HG02938 (cell line): ENCODE data around the gene SNX24.
"Not testable (repeated sequence)": the region's sequence is repeated elsewhere in the genome, so short reads cannot be mapped to it uniquely, and the experiment has no call there.

ENCODE experiments used
- ATAC-seq: cut with Tn5 transposase; IDR thresholded peaks from one replicate; pipeline ENCODE4 v1.9.1; 2021; ENCODE audit warnings: mild to moderate bottlenecking, moderate library complexity; ENCODE audit not compliant: unreplicated experiment

Gene SNX24

DNA sequence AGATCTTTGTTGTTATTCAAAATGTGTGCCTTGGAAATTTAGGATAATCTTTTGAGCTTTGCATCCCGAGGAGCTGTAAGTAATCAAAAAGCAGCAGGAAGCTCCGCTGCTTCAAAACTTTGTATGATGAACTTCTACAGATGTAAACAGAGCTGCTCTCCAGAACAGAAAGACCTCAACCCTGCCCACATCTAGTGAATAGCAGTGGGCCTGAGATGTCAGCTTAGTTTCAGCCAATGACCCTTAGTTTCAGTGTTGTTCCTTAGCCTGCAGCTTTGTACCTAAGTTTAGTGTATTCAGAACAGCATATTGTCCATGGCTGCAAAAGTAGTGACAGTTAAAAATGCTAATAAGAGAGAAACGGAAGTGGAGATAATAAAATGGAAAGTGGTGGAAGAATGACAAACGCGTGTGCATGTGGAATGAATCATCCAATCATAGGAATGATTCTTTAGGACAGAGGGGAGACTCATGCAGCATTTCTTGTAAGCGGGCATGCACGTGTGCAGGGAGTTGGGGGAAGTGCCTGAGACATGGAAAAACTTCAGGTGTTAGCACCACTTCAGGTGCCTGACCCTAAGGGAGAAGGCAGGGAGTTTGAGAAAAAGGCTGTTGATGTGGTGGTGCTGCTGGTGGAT is 24.9 kb downstream of the SNX24 start:
- ATAC-seq: no peak

DNA sequence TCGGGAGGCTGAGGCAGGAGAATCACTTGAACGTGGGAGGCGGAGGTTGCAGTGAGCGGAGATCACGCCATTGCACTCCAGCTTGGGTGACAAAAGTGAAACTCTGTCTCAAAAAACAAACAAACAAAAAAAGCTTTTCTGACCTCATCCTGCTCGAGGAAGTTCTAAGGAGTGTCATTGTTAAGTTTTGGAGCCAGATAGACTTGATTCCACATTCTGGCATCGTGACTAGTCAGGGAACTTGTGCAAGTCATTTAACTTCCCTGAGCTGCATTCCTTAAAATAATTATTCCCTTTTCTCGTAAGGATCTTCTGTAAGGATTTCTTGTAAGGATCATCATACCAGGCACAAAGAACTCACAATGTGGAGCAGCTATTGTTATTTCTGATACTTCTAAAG is 26.2 kb downstream of the SNX24 start:
- ATAC-seq: no peak

DNA sequence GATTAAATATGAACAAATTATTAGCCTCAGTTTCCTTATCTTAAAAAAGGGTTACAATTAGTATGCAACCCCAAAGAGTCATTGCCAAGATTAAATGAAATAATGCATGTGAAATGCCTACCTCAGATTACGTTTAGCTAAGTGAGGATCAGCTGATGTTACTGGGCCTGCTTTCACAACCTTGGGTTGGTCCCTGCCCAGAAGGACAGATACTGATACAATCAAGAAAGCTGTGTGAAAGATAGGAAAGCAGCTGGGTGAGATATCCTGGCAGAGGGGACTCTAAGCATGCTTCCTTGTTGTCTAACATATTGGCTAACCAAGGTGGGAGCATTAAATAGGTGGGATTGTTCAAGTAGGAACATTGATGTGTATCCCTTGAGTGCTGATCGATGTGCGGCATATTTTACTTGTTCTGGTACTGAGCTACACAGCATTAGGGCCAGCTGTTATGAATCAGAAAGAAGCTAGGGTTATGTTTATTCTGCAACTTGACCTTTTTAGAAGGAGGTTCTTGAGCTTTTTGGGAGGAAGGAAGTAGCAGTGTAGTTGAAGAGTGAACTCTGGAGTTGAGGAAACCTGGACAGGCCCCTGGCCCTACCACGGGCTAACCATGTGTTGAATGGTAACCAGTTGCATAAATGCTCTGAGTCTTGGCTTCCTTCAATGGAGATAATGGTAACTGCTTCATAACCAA is 28.9 kb downstream of the SNX24 start:
- ATAC-seq: no peak

DNA sequence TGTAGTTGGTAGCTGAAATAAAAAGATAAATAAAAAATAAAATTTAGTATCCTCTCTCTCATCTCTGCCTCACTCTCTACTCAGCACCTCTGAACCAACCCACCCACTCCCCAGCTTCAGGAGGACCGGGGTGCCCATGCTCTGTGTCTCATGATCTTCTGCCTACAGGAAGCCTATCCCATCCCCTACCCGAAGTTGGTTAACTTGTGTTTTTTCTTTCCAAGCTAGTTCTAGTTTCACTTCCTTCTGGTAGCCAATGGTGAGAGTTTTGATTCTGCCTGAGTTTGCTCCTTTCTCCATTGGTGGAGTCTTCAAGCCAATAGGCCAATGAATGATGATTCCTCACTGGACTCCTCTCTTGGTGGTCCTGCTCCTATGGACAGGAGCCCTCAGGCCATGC is 32.1 kb downstream of the SNX24 start:
- ATAC-seq: peak; percentile 64

DNA sequence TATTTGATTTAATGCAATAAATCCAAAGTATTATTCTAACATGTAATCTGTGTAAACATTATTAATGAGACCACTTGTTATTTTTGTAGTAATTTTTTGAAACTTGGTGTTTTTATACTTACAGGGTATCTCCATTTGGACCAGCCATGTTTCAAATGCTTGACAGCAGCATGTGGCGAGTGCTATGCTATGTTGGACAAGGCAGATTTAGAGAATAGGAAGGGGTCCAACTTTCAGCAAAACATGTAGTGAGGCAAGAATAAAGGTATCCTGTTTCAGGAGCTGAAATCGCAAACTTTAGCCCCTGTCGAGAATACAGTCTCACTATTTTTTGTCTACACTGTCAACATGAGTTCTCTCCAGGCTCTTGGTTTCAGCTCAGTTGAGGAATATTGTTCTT is 33.7 kb downstream of the SNX24 start:
- ATAC-seq: no peak

DNA sequence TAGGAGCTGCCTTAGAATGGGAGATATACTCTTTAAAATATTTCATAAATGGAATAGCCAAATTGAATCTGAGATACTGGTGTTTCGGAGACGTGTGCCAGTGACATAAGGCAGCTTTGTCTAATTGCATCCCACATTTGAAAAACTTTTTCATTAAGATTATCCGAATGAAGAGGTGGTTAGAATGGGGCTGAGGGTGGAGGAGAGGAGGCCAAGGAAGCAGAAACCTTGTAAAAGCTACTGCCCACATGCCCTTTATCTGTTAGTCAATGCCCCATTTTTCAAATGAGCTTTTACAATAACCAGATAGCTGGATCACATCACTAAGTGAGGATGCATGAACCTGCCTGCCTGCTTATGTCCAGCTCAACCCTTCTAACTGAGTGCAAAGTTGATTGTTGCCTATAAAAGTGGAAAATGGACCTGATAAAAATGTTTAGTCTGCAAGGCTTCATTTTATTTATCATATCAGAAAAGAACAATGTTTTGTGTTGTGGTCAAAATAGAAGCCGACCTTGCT is 34.8 kb downstream of the SNX24 start:
- ATAC-seq: no peak

DNA sequence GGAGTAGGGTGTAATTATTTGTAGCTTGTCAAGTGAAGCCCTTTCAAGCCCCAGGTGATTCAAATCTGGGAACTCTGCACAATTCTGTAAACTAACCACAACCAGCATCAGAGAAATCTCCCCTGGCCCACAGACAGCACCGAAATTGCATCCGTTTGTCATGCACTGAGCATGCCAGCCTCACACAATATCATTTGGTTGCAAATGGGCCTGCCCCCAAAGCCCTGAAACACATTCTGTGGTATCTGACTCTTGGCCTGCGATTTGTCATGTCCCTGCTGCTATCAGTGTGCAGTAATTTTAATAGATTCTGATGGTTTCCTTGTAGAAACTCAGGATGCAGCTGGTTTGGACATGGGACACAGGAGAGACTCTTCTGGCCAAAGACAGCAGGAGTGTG is 35.3 kb downstream of the SNX24 start:
- peak; percentile 44 for ATAC-seq

DNA sequence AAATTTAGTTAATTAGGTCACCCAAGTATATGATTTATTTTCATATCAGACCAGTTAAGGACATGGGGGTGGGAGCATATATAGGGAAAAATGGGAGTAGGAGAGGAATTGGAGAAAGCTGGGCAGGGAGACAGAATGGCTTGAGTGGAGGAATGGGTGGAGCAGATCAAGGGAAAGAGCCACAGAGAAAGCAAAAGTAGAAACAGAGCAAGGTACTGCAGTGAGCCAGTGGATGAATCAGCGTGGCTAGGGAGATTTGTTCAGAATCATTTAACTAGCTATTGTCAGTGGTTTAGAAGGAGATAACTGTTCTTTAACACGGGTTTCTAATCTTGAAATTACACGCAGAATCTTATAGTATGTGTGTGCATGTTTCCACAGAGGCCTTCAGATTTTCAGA is 37.4 kb downstream of the SNX24 start:
- no peak for ATAC-seq

DNA sequence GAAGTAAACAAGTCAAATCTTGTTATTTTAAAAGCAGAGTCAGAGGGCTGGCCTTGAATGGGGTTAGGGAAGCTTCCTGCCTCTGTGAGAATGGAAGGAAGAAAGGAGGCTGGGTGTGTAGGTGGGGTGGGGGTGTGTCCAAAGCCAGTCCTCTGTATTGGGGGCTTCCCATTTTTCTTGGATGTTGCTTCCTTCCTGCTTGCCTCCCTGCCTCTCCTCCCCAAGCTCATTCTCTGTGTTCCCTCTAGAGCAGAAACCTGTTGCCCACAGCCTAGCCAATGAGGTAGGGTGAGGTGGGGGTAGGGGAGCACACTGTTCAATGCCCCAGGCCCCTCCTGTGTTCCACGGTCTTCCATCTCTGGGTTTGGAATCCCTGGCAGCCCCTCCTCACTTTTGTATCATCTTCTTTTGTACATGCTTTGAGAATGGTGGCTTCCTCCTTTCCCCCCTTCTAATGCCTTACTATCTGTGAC is 39.7 kb downstream of the SNX24 start:
- ATAC-seq: no peak

DNA sequence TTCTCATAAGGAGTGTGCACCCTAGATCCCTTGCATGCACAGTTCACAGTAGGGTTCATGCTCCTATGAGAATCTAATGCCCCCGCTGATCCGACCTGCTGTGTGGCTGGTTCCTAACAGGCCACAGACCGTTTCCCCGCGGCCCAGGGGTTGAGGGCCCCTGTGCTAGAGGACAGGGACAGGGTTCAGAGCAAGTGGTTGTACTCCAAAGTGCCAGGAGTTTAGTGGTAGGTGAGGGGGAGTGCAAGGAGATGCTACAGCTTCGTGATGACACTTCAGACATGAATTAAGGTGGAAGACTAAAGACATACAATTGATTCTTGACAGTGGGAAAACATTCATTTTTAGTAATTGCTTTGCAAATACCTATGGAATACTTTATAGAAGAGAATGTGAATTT is 40.5 kb downstream of the SNX24 start:
- ATAC-seq: no peak

DNA sequence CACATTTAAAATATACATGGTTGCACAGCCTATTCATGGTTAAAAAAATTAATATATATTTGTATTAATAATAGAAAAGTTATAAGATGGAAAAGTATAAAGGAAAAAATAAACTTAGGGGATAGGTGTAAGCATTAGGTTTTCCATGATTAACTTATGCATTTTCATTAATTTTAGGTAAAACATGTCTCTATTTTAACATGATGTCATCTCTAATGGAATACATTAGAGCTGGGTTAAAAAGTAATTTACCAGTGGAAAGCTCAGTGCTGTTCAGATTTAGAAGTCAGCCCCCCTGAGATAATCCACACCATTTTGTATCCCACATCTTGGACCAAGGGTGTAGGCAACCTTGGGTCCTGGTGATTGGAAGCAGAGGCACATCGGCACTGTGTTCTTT is 49.7 kb downstream of the SNX24 start:
- ATAC-seq: no peak

DNA sequence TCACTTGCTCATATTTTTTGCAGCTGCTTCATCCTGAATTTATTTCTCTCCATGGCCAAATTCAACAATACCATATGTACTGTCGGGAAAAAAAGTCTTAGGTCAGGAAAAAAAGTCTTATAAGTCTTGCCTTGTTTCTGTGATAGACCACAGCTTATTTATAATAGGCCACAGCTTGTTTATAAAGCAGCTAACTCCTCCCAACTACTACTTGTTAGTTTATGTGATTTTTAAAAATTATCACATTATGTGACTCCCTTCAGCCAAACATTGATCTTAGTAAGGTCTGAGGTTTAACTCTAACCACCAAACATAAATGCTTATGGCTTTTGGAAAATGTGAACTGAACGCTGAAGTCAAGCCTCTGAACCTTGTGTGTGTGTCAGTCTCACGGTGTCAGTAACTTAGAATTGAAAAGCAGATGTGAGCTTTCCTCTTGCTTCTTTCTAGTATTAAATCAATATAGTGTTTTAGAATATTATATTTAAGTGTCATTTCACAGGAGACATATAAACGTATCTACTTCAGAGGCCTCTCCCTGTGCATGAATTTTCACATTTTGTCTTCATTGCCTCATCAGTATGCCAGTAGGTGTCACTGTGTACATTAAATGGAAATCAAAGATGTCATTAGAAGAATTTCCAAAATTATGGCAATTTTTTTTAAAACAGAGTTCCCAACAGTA is 51.3 kb downstream of the SNX24 start:
- no peak for ATAC-seq

DNA sequence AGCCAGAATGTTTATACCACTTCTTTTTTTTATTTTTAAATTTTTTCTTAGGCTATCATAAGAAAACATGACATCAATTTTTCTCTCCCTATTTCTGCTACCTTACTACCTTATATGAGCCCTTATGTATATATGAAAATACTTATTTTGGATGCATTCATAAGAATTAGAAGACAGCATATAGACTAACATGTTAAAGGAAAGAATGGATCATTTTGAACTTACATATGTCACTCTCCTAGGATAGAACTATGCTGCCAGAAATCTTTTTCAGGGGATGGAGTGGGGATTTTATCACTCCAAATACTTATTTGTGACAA is 51.8 kb downstream of the SNX24 start:
- ATAC-seq: no peak

DNA sequence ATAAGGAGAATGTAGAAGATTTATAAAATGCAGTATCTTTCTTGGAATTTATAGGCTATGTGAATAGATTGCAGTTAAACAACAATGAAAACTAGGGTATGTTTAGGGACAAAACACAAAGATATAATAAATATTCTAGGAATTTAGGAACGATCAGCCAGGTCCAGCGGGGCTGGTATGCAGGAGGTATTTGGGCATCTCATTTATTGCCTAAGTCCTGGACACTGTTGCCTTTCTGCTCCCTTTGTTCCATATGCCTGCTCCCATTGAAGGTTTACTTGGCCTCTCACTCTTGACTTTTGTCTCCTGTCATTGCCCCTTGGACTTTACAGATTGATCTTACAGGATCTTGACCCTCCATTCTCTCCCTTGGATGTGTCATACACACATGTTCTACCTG is 55.9 kb downstream of the SNX24 start:
- no peak for ATAC-seq

DNA sequence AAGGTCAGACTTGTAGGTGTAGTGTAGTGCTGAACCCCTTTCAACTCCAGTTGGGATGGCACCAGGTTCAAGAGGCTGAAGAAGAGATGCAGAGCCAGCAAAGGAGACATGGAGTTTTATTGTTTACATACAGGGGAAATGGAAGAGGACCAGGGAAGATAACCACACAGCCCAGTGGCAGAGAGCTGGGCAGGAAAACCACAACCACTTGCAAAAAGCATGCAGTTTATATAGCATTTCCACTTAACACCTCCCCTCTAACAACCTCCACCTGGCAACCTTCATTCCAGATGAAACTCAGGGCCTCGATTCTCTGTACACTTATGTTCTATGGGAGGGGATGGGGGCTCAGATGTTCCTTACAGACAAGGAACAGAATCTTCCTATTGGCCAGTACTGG is 56.9 kb downstream of the SNX24 start:
- ATAC-seq: no peak

DNA sequence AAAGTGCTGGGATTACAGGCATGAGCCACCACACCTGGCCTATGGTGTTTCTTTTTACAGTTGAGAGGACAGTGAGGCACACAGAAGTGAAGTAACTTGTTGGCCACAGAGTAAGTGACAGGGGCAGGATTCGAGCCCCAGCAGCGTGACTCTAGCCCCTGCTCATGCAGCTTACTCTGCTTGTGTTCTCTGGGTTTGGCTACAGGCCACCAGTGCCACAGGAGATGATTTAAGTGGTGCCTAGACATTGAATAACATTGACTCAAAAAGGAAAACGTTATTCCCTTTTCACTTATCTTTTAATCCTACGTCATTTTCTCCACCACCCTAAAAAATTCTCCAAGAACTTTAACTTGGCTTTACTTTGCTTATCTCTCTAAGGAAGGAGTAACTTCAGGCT is 61.4 kb downstream of the SNX24 start:
- ATAC-seq: no peak

DNA sequence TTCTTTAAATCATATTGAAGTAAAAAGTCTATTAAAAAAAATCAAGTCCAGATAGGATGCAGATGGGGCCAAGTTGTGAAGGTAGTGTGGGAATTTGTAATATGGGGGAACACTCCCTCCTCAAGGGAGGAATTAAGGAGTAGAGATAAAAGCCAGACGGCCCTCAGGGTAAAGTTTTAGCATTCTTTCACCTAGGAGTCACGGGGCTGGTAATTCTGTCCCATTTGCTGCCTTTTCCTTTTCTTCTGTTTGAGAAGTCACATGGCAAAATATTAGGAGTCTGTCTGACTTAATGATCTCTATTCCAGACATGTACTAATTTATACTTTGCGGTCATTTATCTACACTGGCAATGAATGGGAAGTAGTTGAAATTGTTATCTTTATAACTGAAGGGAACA is 61.9 kb downstream of the SNX24 start:
- no peak for ATAC-seq

DNA sequence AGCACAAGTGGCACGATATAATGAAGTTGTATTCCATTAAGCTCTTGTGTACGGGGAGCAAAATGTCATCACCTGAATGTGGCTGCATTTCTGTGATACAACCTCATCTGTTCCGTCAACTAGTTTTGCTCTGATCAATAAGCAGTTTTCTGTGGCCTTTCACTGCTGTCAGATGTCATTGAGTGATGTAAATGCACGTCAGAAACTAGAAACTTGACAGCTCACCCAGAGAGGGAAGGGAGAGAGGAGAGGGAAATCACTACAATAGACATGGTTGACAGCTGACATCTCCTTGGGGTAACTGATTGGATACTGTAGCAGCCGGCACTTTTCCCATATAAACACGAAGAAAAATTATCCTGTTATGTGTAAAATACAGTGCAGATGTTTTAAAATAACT is 62.7 kb downstream of the SNX24 start:
- ATAC-seq: no peak

DNA sequence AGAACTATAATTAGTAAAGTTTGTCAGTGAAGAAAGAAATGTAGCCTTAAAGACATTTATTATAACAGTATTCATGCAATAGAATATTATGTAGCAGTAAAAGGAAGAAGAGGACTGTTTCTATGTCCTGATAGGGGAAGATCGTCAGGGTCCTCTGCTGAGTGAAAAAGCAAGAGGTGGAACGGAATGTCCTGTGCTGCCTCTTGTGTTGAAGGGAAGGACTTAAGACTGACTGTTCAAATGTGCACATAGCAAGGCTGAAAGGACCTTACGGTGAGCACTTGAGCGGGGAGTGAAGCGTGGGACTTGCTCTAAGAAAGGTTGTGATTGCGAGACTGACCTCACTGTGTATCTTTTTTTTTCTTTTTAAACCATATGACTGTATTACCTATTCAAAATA is 63.2 kb downstream of the SNX24 start:
- ATAC-seq: no peak

DNA sequence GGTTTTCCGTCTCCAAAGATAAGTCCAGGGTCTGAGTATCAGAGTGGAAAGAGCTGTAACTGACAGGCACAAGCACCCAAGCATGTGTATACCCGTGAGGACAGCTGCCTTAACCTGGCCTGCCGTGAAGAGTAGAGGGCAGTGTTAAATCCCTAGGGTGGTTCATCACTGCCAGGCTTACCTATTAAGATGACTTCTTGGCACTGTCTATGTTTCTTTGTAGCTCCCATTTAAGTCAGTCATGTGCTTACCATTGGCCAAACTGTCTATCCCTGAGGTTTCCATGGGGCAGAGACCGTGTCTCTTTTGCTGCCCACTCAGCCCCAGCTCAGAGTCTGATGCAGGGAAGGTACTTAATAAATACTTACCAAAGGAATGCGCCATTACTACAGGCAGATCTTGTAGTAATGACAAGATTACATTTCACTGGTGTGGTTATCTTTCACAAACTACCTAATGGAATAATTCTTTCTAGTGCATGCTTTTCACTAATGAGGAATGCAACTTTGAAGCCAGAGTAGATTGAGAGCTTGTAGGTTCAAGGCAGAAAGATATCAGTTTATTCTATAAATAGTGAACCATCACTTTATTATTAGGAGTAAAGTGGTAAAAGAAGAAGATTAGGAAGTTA is 64.2 kb downstream of the SNX24 start:
- ATAC-seq: no peak

DNA sequence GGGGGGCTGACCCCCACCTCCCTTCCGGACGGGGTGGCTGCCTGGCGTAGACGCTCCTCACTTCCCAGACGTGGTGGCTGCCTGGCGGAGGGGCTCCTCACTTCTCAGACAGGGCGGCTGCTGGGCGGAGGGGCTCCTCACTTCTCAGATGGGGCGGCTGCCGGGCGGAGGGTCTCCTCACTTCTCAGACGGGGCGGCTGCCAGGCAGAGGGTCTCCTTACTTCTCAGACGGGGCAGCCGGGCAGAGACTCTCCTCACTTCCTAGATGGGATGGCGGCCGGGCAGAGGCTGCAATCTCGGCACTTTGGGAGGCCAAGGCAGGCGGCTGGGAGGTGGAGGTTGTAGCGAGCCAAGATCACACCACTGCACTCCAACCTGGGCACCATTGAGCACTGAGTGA is 68.0 kb downstream of the SNX24 start:
- ATAC-seq: not testable (repeated sequence)
